ENCODE data around the gene SYT9. TPM values are rescaled to one million over a fixed set of nuclear protein-coding genes. Genes with fewer than 3 reads are reported as not detected.

SYT9 gene
- total RNA-seq, 1 experiment from 2014 or later, result not detected

DNA sequence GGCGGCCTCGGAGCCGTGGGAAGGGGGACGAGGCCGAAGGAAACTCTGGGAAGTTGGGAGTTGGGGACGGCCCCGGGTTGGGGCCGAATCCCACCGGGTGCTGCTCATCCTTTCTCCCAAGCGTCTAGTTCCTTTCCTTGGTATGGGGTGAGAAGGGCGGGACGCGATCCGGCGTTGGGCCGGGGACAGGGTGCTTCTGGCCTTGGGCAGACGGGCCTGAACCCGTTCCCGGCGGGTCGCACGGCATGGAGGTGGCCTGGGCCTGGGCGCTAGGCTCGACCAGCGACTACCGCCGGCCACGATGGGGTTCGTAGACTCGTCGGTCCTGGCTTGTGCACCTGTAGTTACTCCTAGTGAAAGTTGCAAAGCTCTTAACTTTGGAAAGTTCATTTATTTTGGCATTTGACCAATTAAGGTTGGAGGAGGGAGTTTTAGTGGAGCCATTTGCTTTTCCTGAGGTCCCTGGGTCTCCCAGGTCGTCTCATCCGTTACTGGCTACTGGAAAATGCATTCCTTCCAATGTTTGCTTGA, 1.0 kb downstream of the SYT9 start:
- POLR2A ChIA-PET, result no interaction called here
- Mint-ChIP-seq H3K4me1 (ENCODE audit: insufficient read depth, unreplicated experiment) (no peaks in the 10 kb centered on the region), H3K36me3 (ENCODE audit: insufficient read depth, unreplicated experiment) (no peaks in the 10 kb centered on the region), H3K4me3 (ENCODE audit: unreplicated experiment) (no peak overlapping the region), H3K27ac (ENCODE audit: low read depth, unreplicated experiment) (no peak overlapping the region), H3K27me3 (ENCODE audit: insufficient read depth, unreplicated experiment) (peaks cover 17% of the 10 kb centered on the region), H3K9me3 (ENCODE audit: unreplicated experiment) (peaks cover 7% of the 10 kb centered on the region)
- no peak for DNase-seq (ENCODE audit: unreplicated experiment)
- no TSS peak for BruUV-seq (replicated peaks)
- CTCF ChIA-PET, result no interaction called here
- intact Hi-C loops (cut with micrococcal nuclease), result no loop called here
- TF ChIP-seq, protein P1, sequence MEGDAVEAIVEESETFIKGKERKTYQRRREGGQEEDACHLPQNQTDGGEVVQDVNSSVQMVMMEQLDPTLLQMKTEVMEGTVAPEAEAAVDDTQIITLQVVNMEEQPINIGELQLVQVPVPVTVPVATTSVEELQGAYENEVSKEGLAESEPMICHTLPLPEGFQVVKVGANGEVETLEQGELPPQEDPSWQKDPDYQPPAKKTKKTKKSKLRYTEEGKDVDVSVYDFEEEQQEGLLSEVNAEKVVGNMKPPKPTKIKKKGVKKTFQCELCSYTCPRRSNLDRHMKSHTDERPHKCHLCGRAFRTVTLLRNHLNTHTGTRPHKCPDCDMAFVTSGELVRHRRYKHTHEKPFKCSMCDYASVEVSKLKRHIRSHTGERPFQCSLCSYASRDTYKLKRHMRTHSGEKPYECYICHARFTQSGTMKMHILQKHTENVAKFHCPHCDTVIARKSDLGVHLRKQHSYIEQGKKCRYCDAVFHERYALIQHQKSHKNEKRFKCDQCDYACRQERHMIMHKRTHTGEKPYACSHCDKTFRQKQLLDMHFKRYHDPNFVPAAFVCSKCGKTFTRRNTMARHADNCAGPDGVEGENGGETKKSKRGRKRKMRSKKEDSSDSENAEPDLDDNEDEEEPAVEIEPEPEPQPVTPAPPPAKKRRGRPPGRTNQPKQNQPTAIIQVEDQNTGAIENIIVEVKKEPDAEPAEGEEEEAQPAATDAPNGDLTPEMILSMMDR (IDR thresholded peaks at IDR 0.05; ENCODE audit: unreplicated experiment), result no peak

DNA sequence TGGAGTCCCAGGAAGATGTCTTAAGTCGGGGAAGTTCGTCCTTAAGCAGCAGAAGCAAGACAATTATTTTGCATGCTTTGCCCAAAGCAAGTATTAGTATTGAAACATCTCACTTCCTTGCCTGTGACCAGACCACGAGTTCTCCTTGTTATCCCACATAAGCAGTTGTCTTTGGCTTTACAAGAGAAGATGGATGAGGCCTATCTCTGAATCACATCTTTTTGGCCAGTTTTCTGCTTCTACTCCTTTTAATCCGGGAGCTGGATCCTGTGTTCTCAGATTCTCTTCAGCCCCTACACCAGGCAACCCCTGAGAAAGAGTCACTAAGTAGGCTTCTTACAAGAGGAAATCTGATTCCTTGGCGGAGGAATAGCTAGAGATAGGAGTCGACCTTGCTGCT, 2.1 kb downstream of the SYT9 start:
- ChIA-PET POLR2A (no interaction called here), CTCF (no interaction called here)
- Mint-ChIP-seq H3K4me3 (ENCODE audit: unreplicated experiment) (no peak overlapping the region), H3K4me1 (ENCODE audit: insufficient read depth, unreplicated experiment) (no peaks in the 10 kb centered on the region), H3K36me3 (ENCODE audit: insufficient read depth, unreplicated experiment) (no peaks in the 10 kb centered on the region), H3K27ac (ENCODE audit: low read depth, unreplicated experiment) (no peak overlapping the region), H3K27me3 (ENCODE audit: insufficient read depth, unreplicated experiment) (peaks cover 17% of the 10 kb centered on the region), H3K9me3 (ENCODE audit: unreplicated experiment) (peaks cover 7% of the 10 kb centered on the region)
- intact Hi-C loops (cut with micrococcal nuclease), result no loop called here
- TF ChIP-seq, protein P1 (IDR thresholded peaks at IDR 0.05; ENCODE audit: unreplicated experiment), result no peak
- no TSS peak for BruUV-seq (replicated peaks)
- no peak for DNase-seq (ENCODE audit: unreplicated experiment)

DNA sequence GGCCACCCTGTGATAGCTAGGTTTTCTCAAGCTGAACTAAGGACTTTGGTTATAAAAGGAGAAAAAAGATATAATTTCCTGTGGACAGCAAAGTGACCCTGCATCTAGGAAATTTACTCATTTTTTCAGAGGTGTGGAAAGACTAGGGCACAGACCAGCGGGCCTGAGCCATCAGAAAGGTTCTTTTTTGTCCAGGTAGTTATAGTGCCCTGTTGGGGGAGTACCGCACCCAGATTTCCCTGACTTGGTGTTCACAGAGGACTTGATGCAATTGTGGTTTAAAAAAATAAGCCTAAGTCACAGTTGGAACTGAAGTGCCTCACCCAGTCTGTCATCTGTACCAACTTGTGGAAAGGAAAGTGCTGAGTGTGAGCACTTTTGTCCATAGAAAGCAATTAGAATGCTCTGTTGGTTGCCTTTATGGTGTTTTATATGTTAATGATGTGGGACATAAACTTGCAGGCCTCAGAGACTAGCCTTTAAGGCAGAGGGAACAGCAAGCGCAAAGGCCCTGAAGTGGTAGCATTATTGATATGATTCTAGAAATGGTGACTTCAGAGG, 3.1 kb downstream of the SYT9 start:
- ChIA-PET CTCF (interaction anchor here (0.6 kb wide), 1 partner anchor 22 kb away, joined by 5 read pairs; no protein-coding TSS in a partner anchor), POLR2A (no interaction called here)
- Mint-ChIP-seq H3K9me3 (ENCODE audit: unreplicated experiment) (peaks cover 4% of the 10 kb centered on the region), H3K27me3 (ENCODE audit: insufficient read depth, unreplicated experiment) (peaks cover 17% of the 10 kb centered on the region), H3K36me3 (ENCODE audit: insufficient read depth, unreplicated experiment) (no peaks in the 10 kb centered on the region), H3K4me3 (ENCODE audit: unreplicated experiment) (no peak overlapping the region), H3K4me1 (ENCODE audit: insufficient read depth, unreplicated experiment) (no peaks in the 10 kb centered on the region), H3K27ac (ENCODE audit: low read depth, unreplicated experiment) (no peak overlapping the region)
- no TSS peak for BruUV-seq (replicated peaks)
- DNase-seq (ENCODE audit: unreplicated experiment), result no peak
- intact Hi-C loops (cut with micrococcal nuclease), result no loop called here
- TF ChIP-seq, protein P1 (IDR thresholded peaks at IDR 0.05; ENCODE audit: unreplicated experiment), result no peak

DNA sequence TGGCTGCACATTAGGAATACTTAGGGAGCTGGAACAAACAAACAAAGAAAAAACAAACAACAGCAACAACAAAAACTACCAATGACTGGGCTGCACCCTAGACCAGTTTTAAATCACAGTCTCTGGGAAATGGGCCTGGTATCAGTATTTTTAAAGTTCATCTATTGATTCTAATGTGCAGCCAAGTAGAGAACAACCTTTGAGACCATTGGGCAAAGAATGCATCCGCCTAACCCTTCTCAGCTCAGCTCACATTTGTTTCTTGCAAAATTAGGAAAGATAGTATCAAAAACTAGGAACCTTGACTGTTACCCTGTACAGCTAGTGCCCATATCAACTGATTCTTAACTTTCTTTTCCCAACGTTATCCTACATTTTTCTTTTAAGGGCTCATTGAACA, 5.2 kb downstream of the SYT9 start:
- H3K27ac Mint-ChIP-seq (ENCODE audit: low read depth, unreplicated experiment), result no peak overlapping the region
- no peak for DNase-seq (ENCODE audit: unreplicated experiment)
- intact Hi-C loops (cut with micrococcal nuclease), result no loop called here
- TF ChIP-seq, protein P1 (IDR thresholded peaks at IDR 0.05; ENCODE audit: unreplicated experiment), result no peak
- CTCF ChIA-PET, result interaction anchor here (0.8 to 1.3 kb wide), 2 partner anchors 22 to 438 kb away, joined by 3 to 4 read pairs; no protein-coding TSS in a partner anchor
- H3K27me3 Mint-ChIP-seq (ENCODE audit: insufficient read depth, unreplicated experiment), result peaks cover 17% of the 10 kb centered on the region
- POLR2A ChIA-PET, result no interaction called here
- H3K9me3 Mint-ChIP-seq (ENCODE audit: unreplicated experiment), result no peaks in the 10 kb centered on the region
- no peaks in the 10 kb centered on the region for H3K36me3 Mint-ChIP-seq (ENCODE audit: insufficient read depth, unreplicated experiment)
- H3K4me1 Mint-ChIP-seq (ENCODE audit: insufficient read depth, unreplicated experiment), result no peaks in the 10 kb centered on the region
- H3K4me3 Mint-ChIP-seq (ENCODE audit: unreplicated experiment), result no peak overlapping the region
- no TSS peak for BruUV-seq (replicated peaks)

All from MCF 10A (cell line).